Germinal center (tissue), 1 donor: ENCODE data around the gene CARNS1.

Experiments used
- DNase-seq: peaks from one replicate; pipeline ENCODE4 v3.0.0; 2012; ENCODE audit warnings: mixed read lengths, low spot score

Gene CARNS1, protein sequence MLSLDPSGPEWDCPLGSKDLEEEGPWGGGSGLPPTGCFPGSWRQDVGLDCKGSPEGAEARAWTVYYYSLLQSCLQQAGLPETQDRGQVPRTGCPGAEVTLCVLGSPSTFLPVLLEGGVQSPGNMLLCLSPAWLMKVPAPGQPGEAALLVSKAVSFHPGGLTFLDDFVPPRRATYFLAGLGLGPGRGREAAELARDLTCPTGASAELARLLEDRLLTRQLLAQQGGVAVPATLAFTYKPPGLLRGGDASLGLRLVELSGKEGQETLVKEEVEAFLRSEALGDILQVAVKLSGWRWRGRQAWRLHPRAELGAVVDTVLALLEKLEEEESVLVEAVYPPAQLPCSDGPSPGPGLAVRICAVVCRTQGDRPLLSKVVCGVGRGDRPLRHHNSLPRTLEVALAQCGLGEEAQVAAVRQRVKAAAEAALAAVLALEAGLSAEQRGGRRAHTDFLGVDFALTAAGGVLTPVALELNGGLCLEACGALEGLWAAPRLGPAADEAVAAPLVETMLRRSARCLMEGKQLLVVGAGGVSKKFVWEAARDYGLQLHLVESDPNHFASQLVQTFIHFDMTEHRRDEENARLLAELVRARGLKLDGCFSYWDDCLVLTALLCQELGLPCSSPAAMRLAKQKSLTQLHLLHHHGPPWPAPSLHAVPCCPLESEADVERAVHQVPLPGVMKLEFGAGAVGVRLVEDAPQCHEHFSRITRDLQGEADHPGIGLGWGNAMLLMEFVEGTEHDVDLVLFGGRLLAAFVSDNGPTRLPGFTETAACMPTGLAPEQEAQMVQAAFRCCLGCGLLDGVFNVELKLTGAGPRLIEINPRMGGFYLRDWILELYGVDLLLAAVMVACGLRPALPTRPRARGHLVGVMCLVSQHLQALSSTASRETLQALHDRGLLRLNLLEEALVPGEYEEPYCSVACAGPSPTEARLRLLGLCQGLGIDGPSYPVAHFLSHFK

GRCh38 chr11:67415501-67416304 is at the start of gene CARNS1:
CARNS1 (plus strand) TSS chr11:67415678; CDS start chr11:67416200, 522 bp downstream.
- no peak for DNase-seq

- DNase-seq, result no peak
Measured at GRCh38 chr11:67365736-67366444, 49.6 kb upstream of the CARNS1 start.

GRCh38 chr11:67366546-67366945 is 48.9 kb upstream of the CARNS1 start:
- DNase-seq, result no peak

DNA sequence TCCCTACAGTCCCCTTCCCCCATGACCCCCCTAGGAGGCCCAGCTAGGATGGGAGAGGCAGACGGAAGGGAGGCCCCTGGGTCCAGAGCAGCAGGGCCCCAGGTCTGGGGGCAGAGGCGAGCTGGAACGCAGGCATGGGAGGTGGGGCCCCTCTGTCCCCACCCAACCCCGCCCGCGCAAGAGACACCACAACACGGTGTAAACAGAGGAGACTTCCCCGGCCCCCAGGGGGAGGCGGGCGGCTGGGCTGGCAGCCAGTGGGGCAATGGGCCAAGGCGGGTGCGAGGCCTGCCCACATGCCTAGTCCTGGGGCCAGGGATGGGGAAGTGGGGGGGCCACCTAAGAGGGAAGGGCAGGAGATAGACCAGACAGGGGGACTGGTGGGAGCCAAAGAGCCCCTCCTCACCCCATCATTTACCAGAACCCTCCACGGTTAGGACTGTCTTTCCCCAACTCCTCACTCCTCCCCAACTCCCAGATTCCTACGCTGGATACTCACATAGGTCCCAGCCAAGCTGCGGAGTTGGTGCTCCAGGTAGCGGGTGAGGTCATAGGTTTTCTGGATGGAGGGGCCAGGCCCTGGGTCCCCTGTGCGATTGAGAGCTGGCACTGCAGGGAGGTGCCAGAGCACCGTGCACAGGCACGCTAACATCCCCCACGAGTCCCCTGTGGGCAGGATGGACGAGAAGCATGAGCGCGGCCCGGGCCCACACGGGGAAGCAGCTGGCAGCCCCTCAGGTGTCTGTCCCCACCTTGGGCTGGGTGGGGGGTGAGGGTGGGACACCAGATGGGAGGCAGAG is 48.3 kb upstream of the CARNS1 start:
- no peak for DNase-seq

GRCh38 chr11:67367761-67368227 is 47.7 kb upstream of the CARNS1 start:
- DNase-seq, result no peak

DNA sequence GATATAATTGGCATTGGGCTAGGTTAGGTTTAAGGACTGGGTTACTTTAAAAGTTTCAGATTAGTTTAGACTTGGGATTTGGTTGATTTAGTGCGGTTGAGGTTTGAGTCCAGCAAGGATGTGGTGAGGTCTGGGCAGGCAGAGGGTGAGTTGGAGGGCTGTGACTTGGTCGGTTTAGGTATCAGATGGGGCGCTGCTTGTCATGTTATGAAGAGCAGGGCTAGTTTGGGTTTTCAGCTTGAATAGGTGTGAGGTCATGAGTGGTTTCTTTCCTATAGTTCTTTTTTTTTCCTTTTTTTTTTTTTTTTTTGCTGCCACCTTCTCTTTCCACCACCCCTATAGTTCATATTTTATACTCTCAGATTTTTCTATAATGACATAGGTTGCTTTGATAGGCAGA is 46.9 kb upstream of the CARNS1 start:
- DNase-seq, result no peak

- no peak for DNase-seq
Measured at GRCh38 chr11:67369275-67369674, 46.2 kb upstream of the CARNS1 start.

DNA sequence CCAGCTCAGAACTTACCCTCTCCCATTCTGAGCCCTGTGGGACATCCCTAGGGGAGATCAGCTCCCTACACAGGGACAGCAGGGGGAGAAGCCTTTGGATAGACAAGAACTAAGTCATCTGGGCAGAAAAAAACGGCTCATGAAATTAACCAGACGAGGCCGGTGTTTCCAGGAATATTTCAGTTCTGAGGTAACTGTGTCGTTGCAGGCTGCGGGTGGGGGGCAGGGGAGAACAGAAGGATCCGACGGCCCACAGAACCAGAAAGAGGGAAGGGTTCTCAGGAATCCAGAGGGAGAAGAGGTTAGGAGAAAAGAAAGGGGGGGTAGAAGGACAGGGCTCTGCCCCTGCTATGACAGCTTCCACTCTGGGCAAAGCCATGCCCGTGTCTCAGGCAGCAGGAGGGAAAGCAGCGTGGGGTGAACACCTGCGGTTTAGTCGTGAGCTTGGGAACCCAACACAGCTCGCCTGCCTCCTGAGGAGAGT is 45.6 kb upstream of the CARNS1 start:
- no peak for DNase-seq

DNA sequence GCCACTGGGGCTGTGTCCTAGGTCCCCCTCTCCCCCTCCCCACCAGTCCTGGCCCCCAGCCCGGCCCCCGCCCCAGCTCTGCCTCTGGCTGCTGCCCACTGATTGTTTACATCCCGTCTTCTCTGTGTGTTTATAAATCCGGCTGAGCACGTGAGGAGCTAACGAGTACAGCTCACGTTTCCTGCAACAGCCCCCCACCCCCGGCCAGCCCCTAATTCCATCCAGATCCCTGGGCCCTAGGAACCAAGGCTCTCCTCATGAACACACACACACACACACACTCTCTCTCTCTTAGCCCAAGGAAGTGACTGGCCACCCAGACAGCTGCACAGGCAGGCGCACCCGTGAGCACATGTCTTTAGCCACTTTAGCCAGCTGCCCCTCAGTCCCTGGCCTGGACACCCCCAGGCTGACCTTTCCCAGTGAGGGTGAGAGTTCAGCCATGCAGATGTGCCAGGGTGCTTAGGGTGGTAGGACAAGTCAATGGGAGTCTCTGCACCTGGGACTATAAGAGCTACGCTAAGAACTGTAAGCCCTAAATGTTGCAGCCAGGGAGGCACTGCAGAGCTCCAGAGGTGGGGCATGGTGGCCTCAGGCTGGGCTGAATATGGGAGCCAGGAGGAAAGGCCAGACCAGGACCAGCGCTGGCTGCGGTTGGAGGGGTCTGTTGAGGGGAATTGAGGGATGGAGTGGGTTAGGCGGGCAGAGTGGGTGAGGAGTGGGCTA is 45.0 kb upstream of the CARNS1 start:
- no peak for DNase-seq

- DNase-seq, result peak; percentile 69
Measured at GRCh38 chr11:67371189-67371910, 44.1 kb upstream of the CARNS1 start.

DNA sequence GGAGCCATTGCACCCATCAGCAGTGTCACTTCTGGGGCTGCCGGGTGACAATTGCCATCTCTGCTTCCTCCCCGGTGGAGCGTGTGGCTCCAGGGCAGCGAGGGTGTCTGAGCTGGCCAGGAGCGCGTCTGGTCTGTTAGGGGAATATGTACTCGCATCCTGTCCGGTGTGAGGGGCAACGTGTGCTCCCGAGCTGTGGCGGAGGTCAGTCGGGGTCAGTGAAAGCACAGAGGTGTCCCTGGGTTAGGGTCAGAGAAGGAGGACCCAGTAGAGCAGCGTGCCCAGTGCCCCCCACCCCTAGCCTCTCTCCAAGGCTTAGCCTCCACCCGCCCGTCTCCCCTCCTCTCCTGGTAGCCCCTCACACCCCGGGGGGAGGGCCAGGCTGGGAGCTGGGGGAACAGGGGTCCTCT is 43.6 kb upstream of the CARNS1 start:
- DNase-seq, result no peak

DNA sequence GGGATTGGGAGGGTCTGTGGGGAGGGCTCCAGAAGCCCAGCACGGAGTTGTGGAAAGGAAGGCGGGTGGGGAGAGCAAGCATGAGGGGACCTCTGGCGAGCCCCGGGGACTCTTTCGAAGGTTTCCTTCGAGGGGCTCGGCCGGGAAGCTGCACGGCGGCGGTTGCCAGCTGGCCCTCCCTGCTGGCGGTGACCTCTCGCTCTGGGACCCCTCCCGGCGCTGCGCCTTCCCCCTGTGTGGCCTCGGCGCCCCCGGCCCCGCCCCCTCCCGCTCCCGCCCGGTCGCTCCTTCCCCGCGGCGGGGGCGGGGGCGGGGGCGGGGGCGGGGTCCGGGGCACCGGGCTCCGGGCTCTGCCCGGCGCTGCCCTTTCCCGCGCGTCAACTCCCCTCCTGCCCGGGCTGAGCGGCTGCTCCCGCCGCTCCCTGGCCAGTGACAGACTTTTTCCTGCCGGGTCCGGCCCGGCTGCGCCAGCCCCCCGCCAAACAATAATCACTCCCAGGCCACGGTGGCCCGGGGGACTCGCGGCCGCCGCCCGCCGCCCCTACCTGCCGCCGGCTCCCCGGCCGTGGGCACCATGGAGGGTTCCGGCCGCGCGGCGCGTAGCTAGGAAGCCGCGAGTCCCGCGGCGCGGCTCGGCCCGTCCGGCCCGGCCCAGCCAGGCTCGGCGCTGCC is 43.0 kb upstream of the CARNS1 start:
- no peak for DNase-seq

- peak; percentile 62 for DNase-seq
Measured at GRCh38 chr11:67372993-67373647, 42.4 kb upstream of the CARNS1 start, which contains the start of gene CLCF1. CLCF1 (minus strand) TSS chr11:67373598; CDS start chr11:67373539, 59 bp downstream.

DNA sequence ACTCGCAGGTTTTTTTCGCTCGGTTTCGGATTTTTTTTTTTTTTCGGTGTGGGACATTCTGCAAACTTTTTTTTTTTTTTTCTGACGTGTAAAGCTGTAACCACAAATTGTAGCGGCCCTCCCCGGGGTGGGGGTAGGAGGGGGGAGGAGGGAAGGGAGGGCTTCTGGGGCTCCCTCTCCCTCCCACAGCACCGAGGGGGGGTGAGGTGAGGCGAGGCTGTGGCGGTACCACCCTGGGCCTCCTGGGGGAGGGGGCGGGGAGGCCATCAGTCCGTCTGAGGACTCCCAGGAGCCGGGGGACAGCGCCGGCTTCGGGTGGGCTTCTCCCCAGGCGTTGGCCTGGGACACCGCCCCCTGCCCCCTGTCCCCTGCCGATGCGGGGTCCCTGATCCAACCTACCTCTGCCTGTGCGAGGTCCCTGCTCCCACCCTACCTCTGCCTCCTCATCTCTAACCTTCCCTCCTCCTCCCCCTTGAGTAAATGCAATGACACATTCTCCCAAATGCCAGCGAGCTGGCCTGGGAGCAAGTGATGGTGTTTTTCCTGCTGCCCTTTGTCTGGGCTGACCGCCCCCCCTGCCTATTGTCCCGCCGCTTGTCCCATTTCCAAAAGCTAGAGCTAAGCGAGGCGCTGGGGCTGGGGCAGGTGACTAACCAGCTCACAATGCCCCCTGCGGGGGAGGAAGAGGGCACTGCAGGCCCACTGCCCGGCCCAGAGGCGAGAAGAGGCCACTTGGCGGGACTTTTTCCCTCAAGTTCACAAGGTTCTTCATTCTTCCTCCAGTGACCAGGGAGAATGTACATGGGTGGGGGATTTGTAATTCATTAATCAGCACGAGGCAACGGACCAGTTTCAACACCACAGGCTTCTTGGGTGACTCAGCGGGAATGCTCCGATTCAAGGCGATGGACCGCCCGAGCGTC is 41.6 kb upstream of the CARNS1 start:
- peak; percentile 79 for DNase-seq

DNA sequence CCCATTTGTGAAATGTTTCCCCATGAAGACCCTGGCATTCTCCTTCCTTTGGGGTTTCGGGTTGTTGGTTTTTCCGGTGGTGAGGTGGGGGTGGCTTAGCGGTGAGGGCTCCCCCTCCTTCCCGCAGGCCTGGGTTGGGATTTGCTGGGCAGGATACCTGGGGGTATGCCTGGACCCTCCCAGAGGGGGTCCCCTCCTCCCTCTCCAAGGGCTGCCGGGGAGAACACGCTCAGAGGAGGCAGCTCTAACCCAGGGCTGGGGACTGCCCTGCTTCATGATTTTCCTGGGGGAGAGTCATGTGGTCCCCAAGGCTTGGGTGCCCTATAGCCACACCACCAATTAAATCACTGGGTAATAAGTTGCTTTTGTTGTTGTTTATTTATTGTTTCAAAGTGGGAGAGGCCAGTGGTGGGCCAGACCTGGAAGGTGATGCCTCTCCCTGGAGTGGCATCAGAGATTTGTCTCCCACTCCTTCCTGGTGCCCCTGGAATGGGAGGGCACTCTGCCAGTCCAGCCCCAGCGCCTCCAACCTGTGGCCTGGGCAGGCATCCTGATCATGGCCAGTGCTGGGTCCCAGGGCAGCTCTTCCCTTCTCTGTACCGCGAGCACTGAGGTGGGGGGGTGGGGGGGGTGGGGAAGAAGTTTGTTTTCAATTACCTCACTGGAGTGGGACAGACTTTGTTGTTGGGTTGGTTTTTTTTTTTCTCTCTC is 40.8 kb upstream of the CARNS1 start:
- no peak for DNase-seq
